Activated naive CD4-positive, alpha-beta T cell treated with Interleukin-2 at 50 U/mL for 16 hours (primary cell): ENCODE results near the gene SETD3.
A peak's percentile ranks its signal among the peaks of the same experiment; 100 is the strongest.

Source experiments
- DNase-seq: peaks from one replicate; pipeline ENCODE4 v3.0.0-alpha.2; 2020

Gene SETD3

DNA sequence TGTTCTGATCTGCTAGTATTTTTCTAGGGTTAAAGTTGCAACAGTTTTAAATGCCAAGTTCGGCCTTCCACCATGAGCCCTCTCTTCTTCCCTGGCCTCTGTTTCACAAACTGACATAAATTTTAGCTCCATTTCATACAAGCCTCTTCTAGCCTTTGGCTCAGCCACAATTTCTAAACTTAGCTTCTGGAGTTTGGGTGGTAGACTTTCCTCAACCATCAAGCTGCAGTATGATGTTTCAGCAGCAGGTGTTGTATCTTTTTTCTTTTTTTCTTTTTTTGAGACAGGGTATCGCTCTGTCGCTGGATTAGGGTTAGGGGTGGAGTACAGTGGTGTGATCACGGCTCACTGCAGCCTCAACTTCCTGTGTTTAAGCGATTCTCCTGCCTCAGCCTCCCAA is 29.4 kb downstream of the SETD3 start:
- no peak for DNase-seq

- no peak for DNase-seq
Observed at GRCh38 chr14:99450266-99450665, 30.4 kb downstream of the SETD3 start.

DNA sequence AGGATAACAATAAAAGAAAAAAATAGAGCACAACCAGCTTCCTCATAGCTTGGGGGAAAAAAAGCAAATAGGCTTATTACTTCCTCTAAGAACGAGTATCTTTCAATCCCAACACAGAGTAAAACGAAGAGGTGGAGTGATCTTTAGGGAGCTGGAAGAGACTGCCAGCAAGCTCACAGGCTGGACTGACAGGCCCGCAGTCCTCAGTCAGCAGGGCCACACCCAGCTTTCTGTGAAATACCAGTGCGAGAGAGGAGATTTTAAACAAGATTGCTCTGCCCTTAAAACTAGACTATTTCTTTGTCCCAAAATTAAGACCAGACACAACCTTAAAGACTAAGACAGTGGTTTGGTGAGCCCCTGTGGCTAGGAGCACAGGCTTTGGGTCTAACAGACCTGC is 32.9 kb downstream of the SETD3 start:
- no peak for DNase-seq

GRCh38 chr14:99445931-99446330 is 34.7 kb downstream of the SETD3 start:
- DNase-seq = no peak

- peak; percentile 12 for DNase-seq
Observed at GRCh38 chr14:99441918-99442317, 38.7 kb downstream of the SETD3 start.

- DNase-seq = no peak
Observed at GRCh38 chr14:99441157-99441870, 39.3 kb downstream of the SETD3 start.

DNA sequence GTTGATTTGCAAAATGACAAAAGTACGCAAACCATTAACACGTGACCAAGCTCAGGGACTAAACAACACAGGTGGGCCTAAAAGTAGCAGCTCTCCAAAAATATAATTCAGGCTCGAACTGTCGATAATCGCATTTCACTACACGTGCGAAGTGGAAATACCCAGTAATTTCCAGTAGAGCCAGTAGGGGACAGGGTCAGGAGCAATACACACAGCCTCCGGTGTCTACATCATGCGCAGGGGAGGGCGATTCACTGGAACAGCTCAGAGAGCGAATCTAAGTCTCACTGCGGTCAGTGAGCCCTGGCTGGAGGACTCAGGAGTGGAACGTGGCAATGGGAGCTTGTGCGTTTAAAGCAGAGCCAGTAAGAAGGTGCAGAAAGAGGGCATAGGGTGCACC is 40.4 kb downstream of the SETD3 start:
- no peak for DNase-seq

GRCh38 chr14:99437706-99438105 is 43.0 kb downstream of the SETD3 start:
- DNase-seq = no peak

GRCh38 chr14:99436247-99437180 is 44.1 kb downstream of the SETD3 start:
- no peak for DNase-seq

DNA sequence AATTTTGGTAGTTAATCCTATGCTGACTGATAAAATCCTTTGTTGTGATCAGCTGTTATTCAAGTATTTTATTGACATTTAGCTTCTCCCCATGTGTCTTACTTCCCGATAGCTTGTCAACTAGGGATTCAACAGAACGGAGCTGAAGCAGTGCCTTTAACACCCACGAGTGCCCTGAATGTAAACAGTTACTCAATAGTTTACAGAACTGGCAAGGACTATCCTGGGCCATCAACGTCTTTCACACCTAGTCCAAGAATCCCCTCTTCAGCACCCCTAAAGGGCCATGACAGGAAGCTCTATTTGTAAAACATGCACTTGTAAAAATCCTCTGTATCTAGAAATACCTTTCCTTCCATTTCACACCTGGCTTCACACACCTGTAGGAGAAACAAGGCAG is 45.3 kb downstream of the SETD3 start:
- no peak for DNase-seq

DNA sequence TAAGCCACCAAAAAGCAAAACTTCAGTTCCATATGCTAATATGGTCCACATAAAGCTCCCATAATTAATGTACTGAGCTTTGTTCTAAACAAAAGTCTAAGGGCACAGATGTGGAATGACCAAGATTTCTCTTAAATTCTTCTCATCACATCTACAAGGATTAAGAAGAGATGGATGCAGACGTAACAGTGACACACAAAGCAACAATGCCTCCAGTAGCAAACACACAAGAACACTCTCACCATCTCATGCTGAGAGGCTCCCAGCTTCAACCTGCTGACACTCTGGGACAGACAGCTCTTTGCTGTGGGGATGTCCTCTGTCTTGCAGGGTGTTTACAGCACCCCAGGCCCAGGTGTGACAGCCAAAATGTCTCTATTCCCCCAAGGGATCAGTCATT is 48.2 kb downstream of the SETD3 start:
- DNase-seq = no peak

GRCh38 chr14:99431986-99432385 is 48.7 kb downstream of the SETD3 start:
- no peak for DNase-seq

GRCh38 chr14:99430491-99430890 is 50.2 kb downstream of the SETD3 start:
- DNase-seq = peak; percentile 39

DNA sequence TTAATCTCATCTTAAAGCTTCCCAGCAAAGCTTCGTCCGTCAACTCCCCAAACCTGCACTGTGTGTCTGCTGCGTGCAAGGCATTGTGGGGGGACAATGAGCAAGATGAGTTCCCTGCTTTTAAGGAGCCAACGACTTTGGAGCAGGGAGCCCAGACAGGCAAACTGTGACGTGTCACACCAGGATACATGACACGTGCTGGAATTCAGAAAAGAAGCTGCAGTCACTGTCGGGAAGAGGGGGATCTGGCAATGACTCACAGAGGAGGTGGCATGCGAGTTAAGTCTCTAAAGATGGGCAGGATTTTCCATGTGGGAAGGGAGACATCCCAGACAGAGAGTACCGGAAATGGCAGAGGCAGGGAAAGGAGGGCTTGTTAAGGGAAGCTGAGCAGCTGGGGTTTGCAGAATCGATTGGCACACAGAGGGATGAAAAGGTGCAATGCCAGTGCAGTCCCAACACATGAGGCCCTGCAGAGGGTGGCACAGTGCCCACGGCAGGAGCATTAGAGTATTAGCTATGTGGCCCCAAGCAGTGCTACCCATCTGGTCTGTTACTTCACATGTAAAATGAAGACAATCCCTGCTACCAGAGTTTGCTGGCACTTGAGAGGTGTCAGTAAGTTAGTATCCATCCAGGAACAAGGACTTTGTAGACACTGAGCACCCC is 52.9 kb downstream of the SETD3 start:
- no peak for DNase-seq

DNA sequence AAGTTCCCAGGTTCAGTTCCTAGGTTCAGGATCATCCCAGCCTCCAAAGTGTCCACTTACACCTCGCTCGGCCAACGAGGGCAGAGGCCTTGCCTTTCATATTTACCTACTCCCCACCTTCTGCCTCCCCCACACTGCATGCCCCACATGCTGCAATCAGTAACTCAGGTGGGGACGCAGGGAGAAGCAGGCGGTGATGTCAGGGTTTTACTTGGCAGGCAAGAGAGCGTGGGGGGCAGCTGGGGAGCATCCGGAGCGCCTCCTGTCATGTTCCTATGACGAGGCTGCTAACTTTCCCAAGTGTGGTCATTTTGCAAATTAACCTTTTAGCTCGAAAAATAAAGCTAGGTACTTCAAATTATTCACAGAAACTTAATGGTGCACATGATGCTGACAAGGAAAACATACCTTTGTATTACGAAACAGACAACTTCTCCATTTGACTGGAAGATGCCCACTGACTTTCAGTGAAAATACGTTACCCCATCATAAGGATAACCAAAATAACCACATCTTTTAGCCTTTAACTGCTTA is 53.8 kb downstream of the SETD3 start:
- no peak for DNase-seq

GRCh38 chr14:99426265-99426664 is 54.4 kb downstream of the SETD3 start:
- DNase-seq = no peak

GRCh38 chr14:99425272-99425681 is 55.4 kb downstream of the SETD3 start:
- no peak for DNase-seq

GRCh38 chr14:99424306-99424877 is 56.3 kb downstream of the SETD3 start:
- DNase-seq = no peak

GRCh38 chr14:99423434-99423833 is 57.2 kb downstream of the SETD3 start:
- no peak for DNase-seq

- DNase-seq = no peak
Observed at GRCh38 chr14:99422228-99423010, 58.2 kb downstream of the SETD3 start.

- no peak for DNase-seq
Observed at GRCh38 chr14:99420711-99421110, 59.9 kb downstream of the SETD3 start.

DNA sequence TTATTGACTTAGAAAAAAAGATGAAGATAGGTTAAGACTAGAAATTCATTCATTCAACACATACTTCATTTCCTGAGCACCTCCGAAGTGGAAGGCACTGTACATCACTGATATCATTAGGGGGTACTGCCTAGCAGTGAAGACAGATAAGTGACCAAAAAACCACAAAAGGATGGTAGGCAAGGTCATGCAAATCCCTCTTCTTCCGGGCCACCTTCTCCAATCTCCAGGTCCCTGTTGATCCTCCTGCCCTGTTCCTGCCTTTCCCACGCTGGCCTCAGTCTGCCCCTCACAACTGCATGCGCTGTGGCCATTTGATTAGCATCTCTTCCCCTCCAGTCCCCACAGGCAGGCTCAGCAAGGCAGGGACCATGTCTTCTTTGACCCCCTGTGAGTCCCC is 60.8 kb downstream of the SETD3 start:
- DNase-seq = no peak
